CD4-positive, alpha-beta T cell (primary cell): ENCODE measurements around the gene PF4V1. TPM values are rescaled to one million over a fixed set of nuclear protein-coding genes. Genes with fewer than 3 reads are reported as not detected.

ENCODE experiments used
- ATAC-seq: fragments of 200-7000 bp; cut with Tn5 transposase; one replicate; pipeline ENCODE4 v1.10.0; 2022; ENCODE audit warnings: mild to moderate bottlenecking; ENCODE audit not compliant: poor library complexity
- CTCF ChIA-PET: fragments of 350-600 bp; sonication (Branson Sonifier 250); formaldehyde crosslinking; loops from one replicate; lab custom pipeline; 2021; ENCODE audit warnings: antibody characterized with exemption, inconsistent platforms; lab: Charles Lee
- POLR2A ChIA-PET: fragments of 350-600 bp; sonication (Branson Sonifier 250); formaldehyde crosslinking; loops from one replicate; lab custom pipeline; 2021; ENCODE audit warnings: antibody characterized with exemption, inconsistent platforms; lab: Charles Lee
- DNase-seq, 14 experiments: peaks; one replicate each; pipeline ENCODE4 v3.0.0-alpha.2; 2013 to 2020; ENCODE audit warnings: mixed read lengths in 2 of 14
- H3K27ac ChIP-seq, 2 donors: one replicate each; pipeline versions ENCODE4 v1.5.1 to v1.7.0; 2013; ENCODE audit warnings: low read length in 2 of 2, low read depth in 1 of 2, mild to moderate bottlenecking in 1 of 2
- H3K27me3 ChIP-seq, 2 experiments: 1 replicate in 1 of 2; 2 replicates in 1 of 2; pipeline versions ENCODE4 v1.6.1 to v1.7.0; 2013; ENCODE audit warnings: low read length in 2 of 2, control low read depth in 1 of 2, mild to moderate bottlenecking in 1 of 2, moderate library complexity in 1 of 2; ENCODE audit not compliant: insufficient read depth in 2 of 2, control insufficient read depth in 1 of 2
- H3K36me3 ChIP-seq: one replicate; pipeline ENCODE4 v1.6.1; 2013; ENCODE audit warnings: low read length, control low read depth; ENCODE audit not compliant: insufficient read depth
- H3K4me1 ChIP-seq: one replicate; pipeline ENCODE4 v1.6.1; 2013; ENCODE audit warnings: low read length, control low read depth; ENCODE audit not compliant: insufficient read depth
- H3K4me3 ChIP-seq: one replicate; pipeline ENCODE4 v1.5.1; 2013; ENCODE audit warnings: mild to moderate bottlenecking, low read length, moderate library complexity
- H3K9me3 ChIP-seq, 2 experiments: 1 replicate in 1 of 2; 2 replicates in 1 of 2; pipeline versions ENCODE4 v1.6.1 to v1.7.0; 2013; ENCODE audit warnings: low read length in 2 of 2, mild to moderate bottlenecking in 2 of 2, control low read depth in 1 of 2, moderate library complexity in 1 of 2; ENCODE audit not compliant: control insufficient read depth in 1 of 2, insufficient read depth in 1 of 2
- H3K27ac Mint-ChIP-seq: one replicate; pipeline ENCODE4 v1.8.0; 2020; ENCODE audit warnings: mixed read lengths
- H3K27me3 Mint-ChIP-seq: one replicate; pipeline ENCODE4 v1.8.0; 2021; ENCODE audit warnings: mixed read lengths
- H3K36me3 Mint-ChIP-seq: one replicate; pipeline ENCODE4 v1.8.0; 2021; ENCODE audit warnings: low read depth, mixed read lengths
- H3K4me1 Mint-ChIP-seq: one replicate; pipeline ENCODE4 v1.8.0; 2021; ENCODE audit warnings: low read depth, mixed read lengths
- H3K4me3 Mint-ChIP-seq: one replicate; pipeline ENCODE4 v1.8.0; 2020; ENCODE audit warnings: mild to moderate bottlenecking, mixed read lengths
- H3K9me3 Mint-ChIP-seq: one replicate; pipeline ENCODE4 v1.8.0; 2020; ENCODE audit warnings: mixed read lengths
- CTCF ChIP-seq: fragments of 200-600 bp; IDR thresholded peaks from one replicate; pipeline ENCODE4 v1.8.0; 2022; ENCODE audit warnings: antibody characterized with exemption, mild to moderate bottlenecking
- intact Hi-C, 2 experiments: fragments of 100-400 bp; cut with DNase I in 1 of 2; cut with micrococcal nuclease in 1 of 2; formaldehyde crosslinking; loops; one replicate each; pipeline versions ENCODE4 v1.15.1 to v1.9.0; 2023 to 2025; cut with DNase I, micrococcal nuclease
- total RNA-seq, 174 experiments: library from RNA in 2 of 174; stranded (reverse) in 2 of 174; gene quantifications; one replicate each; pipeline ENCODE4 v1.2.3 and lab custom pipeline; 2021 to 2026

Gene PF4V1
- total RNA-seq, 2 experiments from 2014 or later, result not detected

- H3K36me3 Mint-ChIP-seq, result no peaks in the 10 kb centered on the region
Measured at GRCh38 chr4:73844806-73845205, 8.3 kb upstream of the PF4V1 start.

GRCh38 chr4:73847526-73848182, 5.4 kb upstream of the PF4V1 start:
- intact Hi-C loops, result no loop called here
- ChIA-PET POLR2A (no interaction called here), CTCF (no interaction called here)
- no peaks in the 10 kb centered on the region for H3K4me1 ChIP-seq
- DNase-seq (no peak), ATAC-seq (no peak)
- Mint-ChIP-seq H3K4me1 (no peaks in the 10 kb centered on the region), H3K27me3 (no peaks in the 10 kb centered on the region), H3K36me3 (no peaks in the 10 kb centered on the region), H3K27ac (no peak overlapping the region), H3K9me3 (no peaks in the 10 kb centered on the region), H3K4me3 (no peak overlapping the region)
- H3K27ac ChIP-seq, result no peak overlapping the region
- TF ChIP-seq CTCF, result no peak
- no peaks in the 10 kb centered on the region for H3K36me3 ChIP-seq
- no peaks in the 10 kb centered on the region for H3K9me3 ChIP-seq
- H3K27me3 ChIP-seq, result no peaks in the 10 kb centered on the region
- H3K4me3 ChIP-seq, result no peak overlapping the region

More at GRCh38 chr4:73844806-73845205, 8.3 kb upstream of the PF4V1 start:
- Mint-ChIP-seq H3K4me1 (no peaks in the 10 kb centered on the region), H3K9me3 (no peaks in the 10 kb centered on the region), H3K27me3 (peaks cover 5% of the 10 kb centered on the region), H3K4me3 (no peak overlapping the region), H3K27ac (no peak overlapping the region)
- no peaks in the 10 kb centered on the region for H3K9me3 ChIP-seq
- H3K36me3 ChIP-seq, result no peaks in the 10 kb centered on the region
- intact Hi-C loops, result no loop called here
- no peak overlapping the region for H3K27ac ChIP-seq
- ChIA-PET POLR2A (no interaction called here), CTCF (no interaction called here)
- ATAC-seq, result no peak
- no peaks in the 10 kb centered on the region for H3K4me1 ChIP-seq
- H3K27me3 ChIP-seq, result no peaks in the 10 kb centered on the region
- no peak for TF ChIP-seq CTCF
- no peak for DNase-seq
- no peak overlapping the region for H3K4me3 ChIP-seq

- intact Hi-C loops, result no loop called here
- Histone ChIP-seq H3K4me1 (no peaks in the 10 kb centered on the region), H3K36me3 (no peaks in the 10 kb centered on the region), H3K27me3 (no peaks in the 10 kb centered on the region), H3K4me3 (no peak overlapping the region), H3K27ac (no peak overlapping the region), H3K9me3 (peaks cover 0 to 3% of the 10 kb centered on the region in 2 experiments)
- H3K4me1 Mint-ChIP-seq, result no peaks in the 10 kb centered on the region
- DNase-seq, result no peak
- H3K27me3 Mint-ChIP-seq, result no peaks in the 10 kb centered on the region
- H3K9me3 Mint-ChIP-seq, result no peaks in the 10 kb centered on the region
- ATAC-seq, result no peak
- POLR2A ChIA-PET, result no interaction called here
- no peak for TF ChIP-seq CTCF
- no peak overlapping the region for H3K4me3 Mint-ChIP-seq
- H3K27ac Mint-ChIP-seq, result no peak overlapping the region
- CTCF ChIA-PET, result no interaction called here
- no peaks in the 10 kb centered on the region for H3K36me3 Mint-ChIP-seq
Measured at GRCh38 chr4:73848183-73848777, 4.8 kb upstream of the PF4V1 start.
